CD8-positive, alpha-beta memory T cell (primary cell): ENCODE measurements around the gene LRCH2. TPM values are rescaled to one million over a fixed set of nuclear protein-coding genes. Genes with fewer than 3 reads are reported as not detected.

Experiments used
- CTCF ChIA-PET: fragments of 350-600 bp; sonication (Branson Sonifier 250); formaldehyde crosslinking; loops from one replicate; lab custom pipeline; 2021; ENCODE audit warnings: antibody characterized with exemption; lab: Charles Lee
- POLR2A ChIA-PET: fragments of 350-600 bp; sonication (Branson Sonifier 250); formaldehyde crosslinking; loops from one replicate; lab custom pipeline; 2021; ENCODE audit warnings: antibody characterized with exemption; lab: Charles Lee
- DNase-seq, 5 donors: peaks; one replicate each; pipeline versions ENCODE4 v3.0.0 to v3.0.0-alpha.2; 2020 to 2022; ENCODE audit warnings: mixed read lengths in 1 of 5
- H3K27ac ChIP-seq: one replicate; pipeline ENCODE4 v1.7.0; 2013; ENCODE audit warnings: low read depth, mild to moderate bottlenecking, low read length, moderate library complexity
- H3K27me3 ChIP-seq: 2 replicates; pipeline ENCODE4 v1.7.0; 2013; ENCODE audit warnings: low read length, mild to moderate bottlenecking; ENCODE audit not compliant: insufficient read depth, poor library complexity, severe bottlenecking
- H3K36me3 ChIP-seq: 2 replicates; pipeline ENCODE4 v1.7.0; 2013; ENCODE audit warnings: mild to moderate bottlenecking, low read length, moderate library complexity; ENCODE audit not compliant: insufficient read depth
- H3K4me1 ChIP-seq: 2 replicates; pipeline ENCODE4 v1.7.0; 2013; ENCODE audit warnings: mild to moderate bottlenecking, low read length, moderate library complexity; ENCODE audit not compliant: insufficient read depth
- H3K4me3 ChIP-seq: 2 replicates; pipeline ENCODE4 v1.7.0; 2013; ENCODE audit warnings: mild to moderate bottlenecking, low read length
- H3K9me3 ChIP-seq: 2 replicates; pipeline ENCODE4 v1.7.0; 2013; ENCODE audit warnings: mild to moderate bottlenecking, low read length
- H3K27ac Mint-ChIP-seq, 8 donors: one replicate each; pipeline ENCODE4 v1.8.0; 2020 to 2021; ENCODE audit warnings: mixed read lengths in 8 of 8, mild to moderate bottlenecking in 6 of 8, inconsistent platforms in 3 of 8, moderate library complexity in 3 of 8
- H3K27me3 Mint-ChIP-seq, 2 donors: one replicate each; pipeline ENCODE4 v1.8.0; 2020 to 2021; ENCODE audit warnings: mixed read lengths in 2 of 2, mild to moderate bottlenecking in 1 of 2, moderate library complexity in 1 of 2
- H3K36me3 Mint-ChIP-seq, 3 donors: one replicate each; pipeline ENCODE4 v1.8.0; 2020 to 2021; ENCODE audit warnings: mixed read lengths in 3 of 3, inconsistent platforms in 1 of 3, mild to moderate bottlenecking in 1 of 3
- H3K4me1 Mint-ChIP-seq, 3 donors: one replicate each; pipeline ENCODE4 v1.8.0; 2020 to 2021; ENCODE audit warnings: mixed read lengths in 3 of 3, inconsistent platforms in 1 of 3, mild to moderate bottlenecking in 1 of 3
- H3K4me3 Mint-ChIP-seq, 7 donors: one replicate each; pipeline ENCODE4 v1.8.0; 2020 to 2021; ENCODE audit warnings: mixed read lengths in 7 of 7, mild to moderate bottlenecking in 6 of 7, moderate library complexity in 4 of 7, inconsistent platforms in 2 of 7
- H3K9me3 Mint-ChIP-seq, 5 donors: one replicate each; pipeline ENCODE4 v1.8.0; 2020 to 2022; ENCODE audit warnings: mixed read lengths in 5 of 5, mild to moderate bottlenecking in 3 of 5, moderate library complexity in 2 of 5, inconsistent platforms in 1 of 5
- polyA plus RNA-seq: library from polyadenylated mRNA; unstranded; fragments of 300-500 nt; fragmentation: Illumina TruSeq; gene quantifications from one replicate; pipeline ENCODE4 v1.2.3, GENCODE V29; 2021
- total RNA-seq, 2 experiments: library from RNA; stranded (reverse); gene quantifications; one replicate each; pipeline ENCODE4 v1.2.3, GENCODE V29; 2021

LRCH2 gene
- total and polyA plus RNA-seq, 3 experiments from 2014 or later = not detected

DNA sequence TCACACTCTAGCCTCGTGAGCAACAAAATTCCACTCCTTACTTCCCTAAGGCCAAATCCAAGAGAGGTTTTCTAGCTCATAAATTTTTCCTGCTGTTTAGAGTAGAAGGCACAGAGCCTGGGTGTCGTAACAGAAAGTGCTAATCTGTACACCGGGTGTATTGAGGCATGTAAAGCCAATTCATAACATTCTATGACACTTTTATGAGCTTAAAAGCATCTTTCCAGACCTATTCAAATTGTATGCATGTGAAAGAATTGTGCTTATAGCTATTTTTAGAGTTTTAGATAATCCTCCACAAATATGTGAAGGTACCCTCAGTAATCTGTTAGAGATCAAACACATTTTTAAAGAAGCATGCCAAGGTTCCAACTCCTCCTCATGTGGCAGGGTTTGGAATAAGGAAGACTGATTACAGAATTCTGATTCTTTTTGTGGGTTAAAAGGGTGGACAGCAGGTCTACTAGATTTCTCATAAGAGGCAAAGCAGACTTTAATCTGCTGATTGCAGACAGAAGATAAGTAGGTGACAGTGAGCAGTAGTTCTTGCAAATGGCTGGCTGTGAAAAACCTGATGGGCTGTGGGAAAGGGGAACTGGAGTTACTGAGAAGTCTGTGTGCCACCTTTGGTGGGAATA is 25.5 kb upstream of the LRCH2 start:
- peaks cover 0 to 5% of the 10 kb centered on the region in 2 donors for H3K27me3 Mint-ChIP-seq
- no peak for DNase-seq
- POLR2A ChIA-PET = no interaction called here
- no peak overlapping the region for H3K27ac Mint-ChIP-seq
- Histone ChIP-seq H3K27me3 (no peaks in the 10 kb centered on the region), H3K27ac (no peak overlapping the region), H3K36me3 (no peaks in the 10 kb centered on the region), H3K4me3 (no peak overlapping the region), H3K9me3 (no peaks in the 10 kb centered on the region), H3K4me1 (no peaks in the 10 kb centered on the region)
- CTCF ChIA-PET = no interaction called here
- H3K9me3 Mint-ChIP-seq = peaks cover 0 to 3% (median 0%) of the 10 kb centered on the region in 5 donors
- peaks cover 0 to 2% (median 0%) of the 10 kb centered on the region in 3 donors for H3K36me3 Mint-ChIP-seq
- no peak overlapping the region for H3K4me3 Mint-ChIP-seq
- H3K4me1 Mint-ChIP-seq = no peaks in the 10 kb centered on the region

DNA sequence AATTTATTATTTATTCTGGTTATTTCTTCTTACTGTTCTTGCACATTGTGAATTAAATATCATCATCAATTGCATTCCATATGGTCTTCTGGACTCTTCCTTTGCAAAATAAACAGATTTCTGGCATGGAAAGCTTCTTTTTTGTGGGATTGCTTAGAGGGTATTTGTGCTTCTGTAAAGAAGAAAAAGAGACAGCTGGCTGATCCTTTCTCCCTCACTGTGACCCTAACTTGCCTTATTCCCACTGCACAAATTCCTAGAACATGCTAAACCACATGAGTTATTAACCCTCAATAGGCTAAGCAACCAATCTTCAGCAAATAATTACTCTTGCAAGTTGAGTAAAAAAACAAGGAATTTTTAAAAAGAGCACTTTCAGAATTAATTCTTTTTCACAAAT is 23.8 kb upstream of the LRCH2 start:
- Histone ChIP-seq H3K4me1 (no peaks in the 10 kb centered on the region), H3K27ac (no peak overlapping the region), H3K27me3 (no peaks in the 10 kb centered on the region), H3K36me3 (no peaks in the 10 kb centered on the region), H3K9me3 (no peaks in the 10 kb centered on the region), H3K4me3 (no peak overlapping the region)
- Mint-ChIP-seq H3K27me3 (peaks cover 0 to 5% of the 10 kb centered on the region in 2 donors), H3K27ac (no peak overlapping the region), H3K4me1 (no peaks in the 10 kb centered on the region), H3K36me3 (peaks cover 0 to 2% (median 0%) of the 10 kb centered on the region in 3 donors), H3K4me3 (no peak overlapping the region), H3K9me3 (no peaks in the 10 kb centered on the region)
- DNase-seq = no peak
- ChIA-PET POLR2A (no interaction called here), CTCF (no interaction called here)

DNA sequence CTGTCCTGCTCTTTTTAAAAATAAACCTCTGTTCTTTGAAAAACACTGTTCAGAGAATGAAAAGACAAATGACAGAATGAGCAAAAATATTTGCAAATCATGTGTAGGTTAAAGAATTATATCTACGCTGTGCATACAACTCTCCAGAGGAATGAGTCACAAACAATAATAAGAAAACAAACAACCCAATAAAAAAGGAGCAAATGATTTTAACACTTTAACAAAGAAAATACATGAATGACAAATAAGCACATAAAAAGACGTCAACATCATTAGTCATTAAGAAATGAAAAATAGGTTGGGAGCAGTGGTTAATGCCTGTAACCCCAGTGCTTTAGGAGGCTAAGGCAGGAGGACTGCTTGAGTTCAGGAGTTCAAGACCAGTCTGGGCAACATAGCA is 21.1 kb upstream of the LRCH2 start:
- Histone ChIP-seq H3K9me3 (no peaks in the 10 kb centered on the region), H3K4me1 (no peaks in the 10 kb centered on the region), H3K27me3 (no peaks in the 10 kb centered on the region), H3K4me3 (no peak overlapping the region), H3K27ac (no peak overlapping the region), H3K36me3 (no peaks in the 10 kb centered on the region)
- Mint-ChIP-seq H3K36me3 (no peaks in the 10 kb centered on the region), H3K4me3 (no peak overlapping the region), H3K27me3 (peaks cover 0 to 5% of the 10 kb centered on the region in 2 donors), H3K9me3 (peaks cover 0 to 2% (median 0%) of the 10 kb centered on the region in 5 donors), H3K27ac (no peak overlapping the region), H3K4me1 (no peaks in the 10 kb centered on the region)
- ChIA-PET CTCF (no interaction called here), POLR2A (no interaction called here)
- DNase-seq = no peak

DNA sequence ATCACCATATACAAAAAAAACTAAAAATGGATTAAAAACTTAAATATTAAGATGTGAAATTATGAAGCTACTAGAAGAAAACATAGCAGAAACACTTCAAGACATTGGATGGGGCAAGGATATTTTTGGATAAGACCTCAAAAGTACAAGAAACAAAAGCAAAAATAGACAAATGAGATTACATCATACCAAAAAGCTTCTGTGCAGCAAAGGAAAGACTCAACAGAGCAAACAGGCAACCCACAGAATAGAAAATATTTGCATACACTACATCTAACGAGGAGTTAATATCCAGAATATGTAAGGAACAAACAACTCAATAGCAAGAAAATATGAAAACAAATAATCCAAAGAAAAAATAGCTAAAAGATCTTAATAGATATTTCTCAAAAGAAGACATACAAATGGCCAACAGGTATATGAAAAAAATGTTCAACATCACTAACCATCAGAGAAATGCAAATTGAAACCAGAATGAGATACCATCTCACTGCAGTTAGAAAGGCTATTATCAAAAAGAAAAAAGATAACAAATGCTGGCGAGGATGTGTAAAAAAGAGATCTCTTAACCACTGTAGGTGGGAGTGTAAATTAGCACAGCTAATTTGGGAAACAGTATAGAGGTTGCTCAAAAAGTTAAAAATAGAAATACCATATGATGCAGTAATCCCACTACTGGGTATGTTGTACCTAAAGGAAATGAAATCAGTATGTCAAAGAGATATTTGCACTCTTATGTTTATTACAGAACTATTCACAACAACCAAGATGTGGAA is 17.8 kb upstream of the LRCH2 start:
- no peak for DNase-seq
- H3K27me3 Mint-ChIP-seq = peaks cover 0 to 5% of the 10 kb centered on the region in 2 donors
- no peaks in the 10 kb centered on the region for H3K36me3 Mint-ChIP-seq
- no peak overlapping the region for H3K27ac Mint-ChIP-seq
- ChIA-PET CTCF (no interaction called here), POLR2A (no interaction called here)
- Histone ChIP-seq H3K36me3 (no peaks in the 10 kb centered on the region), H3K4me1 (no peaks in the 10 kb centered on the region), H3K4me3 (no peak overlapping the region), H3K27me3 (no peaks in the 10 kb centered on the region), H3K27ac (no peak overlapping the region), H3K9me3 (no peaks in the 10 kb centered on the region)
- H3K9me3 Mint-ChIP-seq = peaks cover 0 to 4% (median 0%) of the 10 kb centered on the region in 5 donors
- H3K4me1 Mint-ChIP-seq = no peaks in the 10 kb centered on the region
- no peak overlapping the region for H3K4me3 Mint-ChIP-seq

DNA sequence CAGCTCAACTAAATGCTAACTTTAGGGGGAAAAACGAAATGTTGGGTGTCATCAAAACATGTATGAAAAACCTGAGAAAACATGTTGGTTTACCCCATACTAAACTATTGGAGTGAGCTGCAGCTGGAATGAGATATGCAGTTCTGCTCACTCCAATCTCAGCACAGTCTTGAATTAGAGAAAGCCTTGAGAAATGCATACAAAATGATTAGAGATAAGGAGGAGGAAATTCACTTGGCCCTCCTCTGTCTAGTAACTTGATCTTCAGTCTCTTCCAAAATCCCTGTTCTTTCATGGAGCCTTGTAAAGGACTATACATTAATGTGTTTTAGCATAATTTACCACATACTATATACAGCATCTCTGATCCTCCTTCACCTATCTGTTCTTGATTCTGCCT is 3.2 kb upstream of the LRCH2 start:
- peaks cover 7 to 11% of the 10 kb centered on the region in 2 donors for H3K27me3 Mint-ChIP-seq
- Histone ChIP-seq H3K4me1 (no peaks in the 10 kb centered on the region), H3K36me3 (no peaks in the 10 kb centered on the region), H3K4me3 (no peak overlapping the region), H3K27me3 (no peaks in the 10 kb centered on the region), H3K27ac (no peak overlapping the region), H3K9me3 (no peaks in the 10 kb centered on the region)
- H3K4me3 Mint-ChIP-seq = no peak overlapping the region
- no peak for DNase-seq
- H3K27ac Mint-ChIP-seq = no peak overlapping the region
- peaks cover 0 to 10% (median 0%) of the 10 kb centered on the region in 5 donors for H3K9me3 Mint-ChIP-seq
- H3K36me3 Mint-ChIP-seq = no peaks in the 10 kb centered on the region
- H3K4me1 Mint-ChIP-seq = no peaks in the 10 kb centered on the region
- ChIA-PET CTCF (no interaction called here), POLR2A (no interaction called here)

DNA sequence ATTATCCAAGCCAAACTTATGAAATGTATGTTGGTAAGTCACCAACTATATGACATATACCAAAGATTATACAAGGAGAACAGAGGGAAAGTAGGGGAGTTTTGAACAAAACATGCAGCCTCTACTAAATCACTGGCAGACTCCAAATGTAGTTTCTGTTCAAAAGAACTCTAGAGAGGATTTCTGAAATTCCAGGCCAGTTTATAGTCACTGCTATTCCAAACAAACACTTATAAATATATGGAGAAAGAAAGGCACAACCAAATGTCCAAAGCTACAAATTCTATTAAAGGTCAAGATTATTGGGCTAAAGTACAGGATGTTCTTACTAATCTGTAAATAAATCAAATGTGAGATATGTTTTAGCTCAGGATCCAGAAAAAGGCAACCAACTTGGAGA is 2.7 kb upstream of the LRCH2 start:
- Histone ChIP-seq H3K27me3 (no peaks in the 10 kb centered on the region), H3K27ac (no peak overlapping the region), H3K4me1 (no peaks in the 10 kb centered on the region), H3K4me3 (no peak overlapping the region), H3K9me3 (no peaks in the 10 kb centered on the region), H3K36me3 (no peaks in the 10 kb centered on the region)
- peaks cover 0 to 10% (median 0%) of the 10 kb centered on the region in 5 donors for H3K9me3 Mint-ChIP-seq
- no peaks in the 10 kb centered on the region for H3K4me1 Mint-ChIP-seq
- peaks cover 11% of the 10 kb centered on the region in 2 donors for H3K27me3 Mint-ChIP-seq
- ChIA-PET CTCF (no interaction called here), POLR2A (no interaction called here)
- DNase-seq = no peak
- no peak overlapping the region for H3K4me3 Mint-ChIP-seq
- H3K36me3 Mint-ChIP-seq = no peaks in the 10 kb centered on the region
- no peak overlapping the region for H3K27ac Mint-ChIP-seq

DNA sequence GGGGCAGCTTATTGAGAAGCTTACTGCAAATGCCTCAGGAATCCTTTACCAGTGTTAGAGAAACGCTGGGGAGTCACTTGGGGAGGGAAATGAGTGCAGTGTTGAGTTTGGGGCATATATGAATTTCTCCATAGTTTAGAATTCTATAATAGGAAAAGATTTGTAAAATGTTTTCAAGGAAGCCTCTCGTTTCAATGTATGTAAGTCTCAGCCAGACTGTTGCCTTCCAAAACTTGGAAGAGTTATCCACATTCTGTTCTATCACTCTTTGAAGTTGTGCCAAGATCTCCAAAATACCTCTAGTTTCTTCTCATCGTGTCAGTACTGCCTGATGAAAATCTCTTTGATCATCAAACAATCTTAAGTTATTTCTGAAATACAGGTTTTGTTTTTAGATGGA is 565 bp upstream of the LRCH2 start:
- DNase-seq = no peak
- Mint-ChIP-seq H3K4me3 (no peak overlapping the region), H3K4me1 (no peaks in the 10 kb centered on the region), H3K27me3 (peaks cover 11 to 13% of the 10 kb centered on the region in 2 donors), H3K36me3 (no peaks in the 10 kb centered on the region), H3K27ac (no peak overlapping the region), H3K9me3 (peaks cover 0 to 8% (median 3%) of the 10 kb centered on the region in 5 donors)
- Histone ChIP-seq H3K4me3 (no peak overlapping the region), H3K27me3 (no peaks in the 10 kb centered on the region), H3K4me1 (no peaks in the 10 kb centered on the region), H3K27ac (no peak overlapping the region), H3K9me3 (no peaks in the 10 kb centered on the region), H3K36me3 (no peaks in the 10 kb centered on the region)
- POLR2A ChIA-PET = no interaction called here
- CTCF ChIA-PET = no interaction called here

DNA sequence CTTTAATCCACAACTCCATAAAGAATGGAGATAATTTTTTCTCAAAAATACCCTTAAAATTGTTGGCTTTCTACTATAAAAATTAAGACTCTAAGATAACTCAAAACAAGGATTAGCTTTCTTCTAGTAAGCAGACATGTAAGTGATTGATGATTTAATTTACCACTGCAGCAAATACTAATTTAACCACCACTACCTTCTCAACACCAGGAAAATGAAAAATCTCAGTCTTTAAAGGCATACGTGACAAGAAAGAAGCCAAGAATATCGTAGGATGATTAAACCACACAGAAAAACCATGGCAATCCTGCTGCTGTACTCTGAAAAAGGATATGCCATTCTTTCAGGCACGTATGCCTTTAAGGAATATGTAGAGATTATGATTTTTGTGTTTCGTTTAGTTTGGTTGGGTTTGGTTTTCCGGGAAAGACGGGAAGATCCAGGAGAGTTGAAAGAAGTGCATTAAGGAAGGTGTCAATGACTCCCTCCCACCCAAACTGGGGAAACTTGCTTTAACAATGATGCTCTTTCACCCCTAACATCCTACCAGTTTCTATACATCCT is 881 bp downstream of the LRCH2 start:
- Mint-ChIP-seq H3K27me3 (peaks cover 11% of the 10 kb centered on the region in 2 donors), H3K4me3 (no peak overlapping the region)

More for the DNA sequence above, 881 bp downstream of the LRCH2 start:
- Histone ChIP-seq H3K27ac (no peak overlapping the region), H3K36me3 (no peaks in the 10 kb centered on the region), H3K4me3 (no peak overlapping the region), H3K27me3 (no peaks in the 10 kb centered on the region), H3K4me1 (no peaks in the 10 kb centered on the region), H3K9me3 (no peaks in the 10 kb centered on the region)
- DNase-seq = no peak
- Mint-ChIP-seq H3K4me1 (no peaks in the 10 kb centered on the region), H3K9me3 (peaks cover 0 to 7% (median 3%) of the 10 kb centered on the region in 5 donors), H3K27ac (no peak overlapping the region), H3K36me3 (no peaks in the 10 kb centered on the region)
- POLR2A ChIA-PET = no interaction called here
- CTCF ChIA-PET = no interaction called here
